Erythroblast (primary cell): ENCODE data around the gene LRMDA.

Source experiments
- GATA1 ChIP-seq: IDR thresholded peaks from 2 replicates; pipeline ENCODE4 v1.6.1; 2011; ENCODE audit warnings: low read depth, mild to moderate bottlenecking, control low read depth, low read length, moderate library complexity
- POLR2A ChIP-seq: IDR thresholded peaks from 2 replicates; pipeline ENCODE4 v1.6.1; 2011; ENCODE audit warnings: mild to moderate bottlenecking, low read length

GRCh38 chr10:76444034-76444800, 1012.8 kb downstream of the LRMDA start:
- TF ChIP-seq POLR2A (no peak), GATA1 (no peak)
